ENCODE data around the gene GATA2.

- TF ChIP-seq, protein P1, sequence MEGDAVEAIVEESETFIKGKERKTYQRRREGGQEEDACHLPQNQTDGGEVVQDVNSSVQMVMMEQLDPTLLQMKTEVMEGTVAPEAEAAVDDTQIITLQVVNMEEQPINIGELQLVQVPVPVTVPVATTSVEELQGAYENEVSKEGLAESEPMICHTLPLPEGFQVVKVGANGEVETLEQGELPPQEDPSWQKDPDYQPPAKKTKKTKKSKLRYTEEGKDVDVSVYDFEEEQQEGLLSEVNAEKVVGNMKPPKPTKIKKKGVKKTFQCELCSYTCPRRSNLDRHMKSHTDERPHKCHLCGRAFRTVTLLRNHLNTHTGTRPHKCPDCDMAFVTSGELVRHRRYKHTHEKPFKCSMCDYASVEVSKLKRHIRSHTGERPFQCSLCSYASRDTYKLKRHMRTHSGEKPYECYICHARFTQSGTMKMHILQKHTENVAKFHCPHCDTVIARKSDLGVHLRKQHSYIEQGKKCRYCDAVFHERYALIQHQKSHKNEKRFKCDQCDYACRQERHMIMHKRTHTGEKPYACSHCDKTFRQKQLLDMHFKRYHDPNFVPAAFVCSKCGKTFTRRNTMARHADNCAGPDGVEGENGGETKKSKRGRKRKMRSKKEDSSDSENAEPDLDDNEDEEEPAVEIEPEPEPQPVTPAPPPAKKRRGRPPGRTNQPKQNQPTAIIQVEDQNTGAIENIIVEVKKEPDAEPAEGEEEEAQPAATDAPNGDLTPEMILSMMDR (IDR thresholded peaks at IDR 0.05), result no peak
- no peak for TF ChIP-seq EP300 (IDR thresholded peaks at IDR 0.05)
- TF ChIP-seq POLR2A (IDR thresholded peaks at IDR 0.05), result no peak
These were observed 19.3 kb downstream of the GATA2 start for GRCh38 chr3:128473737-128474136.
